Naive thymus-derived CD4-positive, alpha-beta T cell (primary cell): ENCODE data around the gene MCUR1. TPM values are rescaled to one million over a fixed set of nuclear protein-coding genes. Genes with fewer than 3 reads are reported as not detected.

Experiments used
- ATAC-seq: fragments of 150-1000 bp; cut with Tn5 transposase; 2 replicates; pipeline ENCODE4 v1.10.0; 2021; ENCODE audit warnings: mild to moderate bottlenecking, moderate library complexity
- CTCF ChIA-PET: fragments of 350-600 bp; sonication (Branson Sonifier 250); formaldehyde crosslinking; loops from one replicate; lab custom pipeline; 2021; ENCODE audit warnings: antibody characterized with exemption; lab: Charles Lee
- POLR2A ChIA-PET: fragments of 350-600 bp; sonication (Branson Sonifier 250); formaldehyde crosslinking; loops from one replicate; lab custom pipeline; 2021; ENCODE audit warnings: antibody characterized with exemption, inconsistent platforms; lab: Charles Lee
- DNase-seq, 9 donors: peaks; one replicate each; pipeline versions ENCODE4 v3.0.0 to v3.0.0-alpha.2; 2020 to 2022; ENCODE audit warnings: mixed read lengths in 1 of 9
- H3K27ac ChIP-seq: one replicate; pipeline ENCODE4 v1.7.0; 2013; ENCODE audit warnings: mild to moderate bottlenecking, low read depth, low read length, moderate library complexity
- H3K27me3 ChIP-seq, 2 donors: one replicate each; pipeline ENCODE4 v1.7.0; 2013; ENCODE audit warnings: low read length in 2 of 2, mild to moderate bottlenecking in 2 of 2, moderate library complexity in 2 of 2; ENCODE audit not compliant: control insufficient read depth in 2 of 2, insufficient read depth in 2 of 2
- H3K36me3 ChIP-seq, 3 experiments: 1 replicate in 2 of 3; 2 replicates in 1 of 3; pipeline ENCODE4 v1.7.0; 2013; ENCODE audit warnings: low read length in 3 of 3, mild to moderate bottlenecking in 3 of 3, moderate library complexity in 1 of 3; ENCODE audit not compliant: insufficient read depth in 3 of 3, control insufficient read depth in 2 of 3
- H3K4me1 ChIP-seq, 2 donors: one replicate each; pipeline ENCODE4 v1.7.0; 2013; ENCODE audit warnings: low read length in 2 of 2, mild to moderate bottlenecking in 2 of 2, moderate library complexity in 1 of 2; ENCODE audit not compliant: control insufficient read depth in 2 of 2, insufficient read depth in 2 of 2
- H3K4me3 ChIP-seq: 2 replicates; pipeline ENCODE4 v1.7.0; 2013; ENCODE audit warnings: mild to moderate bottlenecking, low read length
- H3K9me3 ChIP-seq, 3 experiments: 1 replicate in 2 of 3; 2 replicates in 1 of 3; pipeline ENCODE4 v1.7.0; 2013; ENCODE audit warnings: low read length in 3 of 3; ENCODE audit not compliant: control insufficient read depth in 2 of 3
- H3K27ac Mint-ChIP-seq, 9 donors: one replicate each; pipeline ENCODE4 v1.8.0; 2020 to 2022; ENCODE audit warnings: mixed read lengths in 9 of 9, mild to moderate bottlenecking in 8 of 9, moderate library complexity in 5 of 9, inconsistent platforms in 2 of 9
- H3K27me3 Mint-ChIP-seq, 5 donors: one replicate each; pipeline ENCODE4 v1.8.0; 2021 to 2022; ENCODE audit warnings: mixed read lengths in 5 of 5, mild to moderate bottlenecking in 1 of 5
- H3K36me3 Mint-ChIP-seq, 5 donors: one replicate each; pipeline ENCODE4 v1.8.0; 2020 to 2022; ENCODE audit warnings: mixed read lengths in 5 of 5, mild to moderate bottlenecking in 3 of 5, inconsistent platforms in 1 of 5
- H3K4me1 Mint-ChIP-seq, 7 donors: one replicate each; pipeline ENCODE4 v1.8.0; 2020 to 2022; ENCODE audit warnings: mixed read lengths in 7 of 7, mild to moderate bottlenecking in 3 of 7, inconsistent platforms in 1 of 7
- H3K4me3 Mint-ChIP-seq, 10 donors: one replicate each; pipeline ENCODE4 v1.8.0; 2020 to 2022; ENCODE audit warnings: mild to moderate bottlenecking in 10 of 10, mixed read lengths in 10 of 10, moderate library complexity in 6 of 10, inconsistent platforms in 2 of 10
- H3K9me3 Mint-ChIP-seq, 11 donors: one replicate each; pipeline ENCODE4 v1.8.0; 2020 to 2022; ENCODE audit warnings: mixed read lengths in 11 of 11, mild to moderate bottlenecking in 4 of 11, inconsistent platforms in 1 of 11, moderate library complexity in 1 of 11
- intact Hi-C, 2 donors: fragments of 100-400 bp; cut with micrococcal nuclease; formaldehyde crosslinking; loops; one replicate each; pipeline ENCODE4 v1.15.1; 2023
- polyA plus RNA-seq, 2 donors: library from polyadenylated mRNA; unstranded; fragments of 300-500 nt; fragmentation: Illumina TruSeq; gene quantifications; one replicate each; pipeline ENCODE4 v1.2.3, GENCODE V29; 2021
- total RNA-seq, 6 experiments: library from RNA in 5 of 6; stranded (reverse) in 5 of 6; gene quantifications; 1 replicate in 5 of 6; 2 replicates in 1 of 6; pipeline ENCODE4 v1.2.3 and lab custom pipeline; 2021 to 2026

Gene MCUR1
- total and polyA plus RNA-seq, 7 experiments from 2014 or later, result 4.1 to 20.6 (median 7.4) TPM

GRCh38 chr6:13763740-13764381 lies 50.5 kb downstream of the MCUR1 start:
- CTCF ChIA-PET, result interaction anchor here (0.6 kb wide), 1 partner anchor 1971 kb away, joined by 6 read pairs; no protein-coding TSS in a partner anchor

GRCh38 chr6:13762611-13763441 lies 51.5 kb downstream of the MCUR1 start:
- Mint-ChIP-seq H3K27ac (peak overlapping the region; percentile 8 to 84 (median 35)), H3K36me3 (peaks cover 0 to 7% (median 0%) of the 10 kb centered on the region in 5 donors), H3K9me3 (peaks cover 0 to 1% (median 0%) of the 10 kb centered on the region in 11 donors), H3K27me3 (peaks cover 0 to 6% (median 0%) of the 10 kb centered on the region in 5 donors), H3K4me3 (peak overlapping the region; percentile 40 to 63 (median 54)), H3K4me1 (peaks cover 16 to 59% (median 37%) of the 10 kb centered on the region in 7 donors)
- Histone ChIP-seq H3K4me3 (no peak overlapping the region), H3K9me3 (no peaks in the 10 kb centered on the region), H3K27ac (no peak overlapping the region), H3K36me3 (no peaks in the 10 kb centered on the region), H3K4me1 (peaks cover 10 to 14% of the 10 kb centered on the region in 2 donors), H3K27me3 (no peaks in the 10 kb centered on the region)
- DNase-seq (peak in 7 of 9 donors; percentile 7 to 41 (median 33)), ATAC-seq (peak; percentile 68)
- ChIA-PET CTCF (no interaction called here), POLR2A (interaction anchor here (0.7 to 1.4 kb wide), 4 partner anchors 37 to 351 kb away, joined by 3 to 9 read pairs (median 4); partner anchors contain the start of gene NOL7)
- intact Hi-C loops, result loop anchor here in 1 of 2 donors (1.0 to 2.0 kb wide), 2 partner anchors 32 to 51 kb away; no protein-coding TSS in a partner anchor

More at GRCh38 chr6:13763740-13764381, 50.5 kb downstream of the MCUR1 start:
- ATAC-seq (no peak), DNase-seq (no peak)
- peaks cover 0 to 7% (median 0%) of the 10 kb centered on the region in 5 donors for H3K36me3 Mint-ChIP-seq
- intact Hi-C loops, result loop anchor here in 1 of 2 donors (2.0 kb wide), 1 partner anchor 31 kb away; no protein-coding TSS in a partner anchor
- no peak overlapping the region for H3K27ac Mint-ChIP-seq
- H3K4me1 ChIP-seq, result peaks cover 10 to 14% of the 10 kb centered on the region in 2 donors
- no peaks in the 10 kb centered on the region for H3K27me3 ChIP-seq
- no peaks in the 10 kb centered on the region for H3K36me3 ChIP-seq
- peaks cover 16 to 63% (median 37%) of the 10 kb centered on the region in 7 donors for H3K4me1 Mint-ChIP-seq
- POLR2A ChIA-PET, result interaction anchor here (0.5 to 1.3 kb wide), 3 partner anchors 12 to 371 kb away, joined by 3 to 4 read pairs (median 3); no protein-coding TSS in a partner anchor
- no peak overlapping the region for H3K27ac ChIP-seq
- peaks cover 0 to 1% (median 0%) of the 10 kb centered on the region in 11 donors for H3K9me3 Mint-ChIP-seq
- H3K27me3 Mint-ChIP-seq, result peaks cover 0 to 6% (median 0%) of the 10 kb centered on the region in 5 donors
- no peak overlapping the region for H3K4me3 ChIP-seq
- no peaks in the 10 kb centered on the region for H3K9me3 ChIP-seq
- peak overlapping the region in 1 of 10 donors; percentile 23 for H3K4me3 Mint-ChIP-seq

GRCh38 chr6:13761361-13762036 lies 52.9 kb downstream of the MCUR1 start:
- DNase-seq, result no peak
- Mint-ChIP-seq H3K27ac (peak overlapping the region in 4 of 9 donors; percentile 3 to 76 (median 28)), H3K9me3 (peaks cover 0 to 1% (median 0%) of the 10 kb centered on the region in 11 donors), H3K27me3 (peaks cover 0 to 6% (median 0%) of the 10 kb centered on the region in 5 donors), H3K4me3 (peak overlapping the region in 3 of 10 donors; percentile 1 to 32 (median 5)), H3K36me3 (peaks cover 0 to 7% (median 0%) of the 10 kb centered on the region in 5 donors), H3K4me1 (peaks cover 13 to 48% (median 28%) of the 10 kb centered on the region in 7 donors)
- Histone ChIP-seq H3K9me3 (no peaks in the 10 kb centered on the region), H3K4me3 (no peak overlapping the region), H3K4me1 (peaks cover 10 to 11% of the 10 kb centered on the region in 2 donors), H3K27ac (no peak overlapping the region), H3K27me3 (no peaks in the 10 kb centered on the region), H3K36me3 (no peaks in the 10 kb centered on the region)
- ATAC-seq, result no peak
- CTCF ChIA-PET, result interaction anchor here (1.4 kb wide), 1 partner anchor 186 kb away, joined by 5 read pairs; the partner anchor contains the start of gene SIRT5
- POLR2A ChIA-PET, result interaction anchor here (1.3 kb wide), 1 partner anchor 146 kb away, joined by 3 read pairs; the partner anchor contains the start of gene NOL7
- intact Hi-C loops, result loop anchor here in 1 of 2 donors (1.0 to 2.0 kb wide), 2 partner anchors 33 to 49 kb away; no protein-coding TSS in a partner anchor

- Histone ChIP-seq H3K4me3 (no peak overlapping the region), H3K27ac (no peak overlapping the region), H3K36me3 (no peaks in the 10 kb centered on the region), H3K27me3 (no peaks in the 10 kb centered on the region), H3K4me1 (peaks cover 10 to 11% of the 10 kb centered on the region in 2 donors), H3K9me3 (no peaks in the 10 kb centered on the region)
- Mint-ChIP-seq H3K36me3 (peaks cover 0 to 7% (median 0%) of the 10 kb centered on the region in 5 donors), H3K27ac (no peak overlapping the region), H3K27me3 (peaks cover 0 to under 1% (median 0%) of the 10 kb centered on the region in 5 donors), H3K4me3 (no peak overlapping the region), H3K4me1 (peaks cover 12 to 39% (median 23%) of the 10 kb centered on the region in 7 donors), H3K9me3 (peaks cover 0 to 1% (median 0%) of the 10 kb centered on the region in 11 donors)
- ChIA-PET CTCF (interaction anchor here (1.4 kb wide), 1 partner anchor 185 kb away, joined by 5 read pairs; the partner anchor contains the start of gene SIRT5), POLR2A (interaction anchor here (1.1 to 1.3 kb wide), 2 partner anchors 10 to 145 kb away, joined by 3 read pairs; partner anchors contain the start of gene NOL7)
- DNase-seq (no peak), ATAC-seq (no peak)
- intact Hi-C loops, result no loop called here
These were observed 53.8 kb downstream of the MCUR1 start for GRCh38 chr6:13760307-13761304.

- Mint-ChIP-seq H3K36me3 (peaks cover 0 to 7% (median 0%) of the 10 kb centered on the region in 5 donors), H3K4me1 (peaks cover 12 to 31% (median 23%) of the 10 kb centered on the region in 7 donors), H3K9me3 (peaks cover 0 to 1% (median 0%) of the 10 kb centered on the region in 11 donors), H3K27me3 (no peaks in the 10 kb centered on the region), H3K27ac (peak overlapping the region in 2 of 9 donors; percentile 16 to 67), H3K4me3 (peak overlapping the region in 2 of 10 donors; percentile 14 to 32)
- intact Hi-C loops, result no loop called here
- Histone ChIP-seq H3K36me3 (no peaks in the 10 kb centered on the region), H3K4me3 (no peak overlapping the region), H3K4me1 (peaks cover 10 to 11% of the 10 kb centered on the region in 2 donors), H3K27me3 (no peaks in the 10 kb centered on the region), H3K27ac (no peak overlapping the region), H3K9me3 (no peaks in the 10 kb centered on the region)
- ATAC-seq (no peak), DNase-seq (no peak)
- CTCF ChIA-PET, result no interaction called here
- POLR2A ChIA-PET, result no interaction called here
These were observed 55.3 kb downstream of the MCUR1 start for GRCh38 chr6:13759025-13759424.
